ENCODE data around the gene DNAJC7.

DNAJC7 gene

GRCh38 chr17:41975099-41976083 is 41.8 kb downstream of the DNAJC7 start:
- no peak for DNase-seq (ENCODE audit: low spot score)

DNA sequence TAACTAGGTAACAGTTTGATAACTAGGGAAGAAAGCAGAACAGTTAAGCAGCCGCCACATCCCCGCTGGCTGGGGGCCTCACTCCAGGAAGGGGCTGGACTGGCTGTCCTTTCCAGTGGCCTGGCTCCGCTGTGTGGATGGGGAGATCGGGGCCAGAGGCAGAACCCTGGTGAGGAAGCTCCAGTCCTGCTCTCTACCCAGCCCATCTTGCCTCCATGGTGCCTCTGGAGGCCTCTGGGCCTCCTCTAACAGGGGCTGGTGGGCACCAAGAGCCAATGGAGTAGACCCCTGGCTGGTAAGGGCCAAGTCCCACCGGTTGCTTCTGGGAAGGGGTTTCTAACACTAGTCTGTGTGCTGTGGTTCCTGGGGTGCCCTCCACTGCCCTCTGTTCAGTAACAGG is 42.6 kb downstream of the DNAJC7 start:
- no peak for DNase-seq (ENCODE audit: low spot score)

- no peak for DNase-seq (ENCODE audit: low spot score)
These were observed 43.2 kb downstream of the DNAJC7 start for GRCh38 chr17:41974031-41974430.

DNA sequence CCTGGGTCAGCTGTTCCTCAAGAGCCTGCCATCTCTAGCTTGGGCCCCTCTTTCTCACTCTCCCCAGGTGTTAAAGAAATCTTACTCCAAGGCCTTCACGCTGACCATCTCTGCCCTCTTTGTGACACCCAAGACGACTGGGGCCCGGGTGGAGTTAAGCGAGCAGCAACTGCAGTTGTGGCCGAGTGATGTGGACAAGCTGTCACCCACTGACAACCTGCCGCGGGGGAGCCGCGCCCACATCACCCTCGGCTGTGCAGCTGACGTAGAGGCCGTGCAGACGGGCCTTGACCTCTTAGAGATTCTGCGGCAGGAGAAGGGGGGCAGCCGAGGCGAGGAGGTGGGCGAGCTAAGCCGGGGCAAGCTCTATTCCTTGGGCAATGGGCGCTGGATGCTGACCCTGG is 43.8 kb downstream of the DNAJC7 start:
- DNase-seq (ENCODE audit: low spot score): no peak

- no peak for DNase-seq (ENCODE audit: low spot score)
These were observed 44.5 kb downstream of the DNAJC7 start for GRCh38 chr17:41972571-41973407.

GRCh38 chr17:41971721-41972523 is 45.3 kb downstream of the DNAJC7 start:
- DNase-seq (ENCODE audit: low spot score): no peak

GRCh38 chr17:41970901-41971331 is 46.3 kb downstream of the DNAJC7 start:
- no peak for DNase-seq (ENCODE audit: low spot score)

DNA sequence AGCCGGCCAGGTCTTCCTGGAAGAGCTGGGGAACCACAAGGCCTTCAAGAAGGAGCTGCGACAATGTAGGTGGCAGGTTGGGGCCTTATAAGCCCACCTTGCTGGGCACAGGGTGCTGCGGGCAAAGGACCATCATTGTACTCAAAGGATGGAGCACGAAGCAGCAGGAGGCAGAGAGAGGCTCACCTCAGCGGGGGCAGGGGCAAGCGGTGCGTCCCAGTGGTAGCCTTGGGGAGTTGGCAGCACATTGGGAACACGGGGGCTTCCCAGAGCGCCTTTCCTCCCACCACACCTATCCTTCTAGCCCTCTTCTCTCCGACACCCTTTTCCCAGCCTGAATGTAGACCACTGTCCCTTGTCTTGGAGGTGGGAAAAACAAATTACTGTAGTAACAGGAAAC is 48.6 kb downstream of the DNAJC7 start:
- no peak for DNase-seq (ENCODE audit: low spot score)

GRCh38 chr17:41967921-41968578 is 49.2 kb downstream of the DNAJC7 start:
- DNase-seq (ENCODE audit: low spot score): no peak

DNA sequence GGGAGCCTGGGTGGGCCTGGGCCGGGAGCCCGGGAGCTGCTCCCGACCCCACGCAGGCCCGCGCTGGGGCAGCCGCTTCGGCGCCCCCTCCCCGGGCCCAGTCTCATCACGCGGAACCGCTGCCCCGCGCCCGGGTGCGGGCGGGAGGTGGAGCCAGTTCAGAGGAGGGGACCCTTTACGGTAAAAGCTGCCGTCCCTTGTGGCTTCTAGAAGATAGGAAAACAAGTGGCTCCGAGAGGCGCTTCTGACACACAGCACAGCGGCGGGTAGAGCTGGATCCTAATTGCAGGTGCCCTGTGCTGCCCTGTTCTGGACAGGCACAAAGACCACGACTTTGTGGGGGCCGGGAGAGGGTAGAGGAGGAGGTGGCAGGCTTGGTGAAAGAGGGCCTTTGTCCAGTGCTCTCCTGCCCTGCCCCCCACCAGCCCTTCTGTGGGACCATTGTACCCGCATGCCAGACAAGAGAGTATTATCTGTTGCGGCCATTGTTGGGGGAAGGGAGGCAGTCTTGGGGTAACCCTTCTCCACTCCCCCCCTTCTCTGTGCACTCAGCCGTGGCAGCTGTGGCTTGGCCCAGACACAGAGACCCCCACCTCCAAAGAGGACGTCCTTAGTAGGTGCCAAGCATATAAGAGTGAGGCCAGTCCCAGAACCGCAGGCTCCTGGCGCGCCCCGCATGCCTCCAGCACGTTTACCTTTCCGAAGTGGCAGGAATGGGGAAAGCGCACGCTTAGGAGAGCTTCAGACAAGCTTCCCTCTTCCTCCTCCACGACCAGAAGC is 49.9 kb downstream of the DNAJC7 start:
- DNase-seq (ENCODE audit: low spot score): no peak

GRCh38 chr17:41966463-41967140 is 50.6 kb downstream of the DNAJC7 start, which contains the start of gene CNP:
Gene CNP, plus strand, starts transcription at chr17:41966795. Its CDS starts 90 bp downstream, at chr17:41966885.
- peak; percentile 92 for DNase-seq (ENCODE audit: low spot score)

DNA sequence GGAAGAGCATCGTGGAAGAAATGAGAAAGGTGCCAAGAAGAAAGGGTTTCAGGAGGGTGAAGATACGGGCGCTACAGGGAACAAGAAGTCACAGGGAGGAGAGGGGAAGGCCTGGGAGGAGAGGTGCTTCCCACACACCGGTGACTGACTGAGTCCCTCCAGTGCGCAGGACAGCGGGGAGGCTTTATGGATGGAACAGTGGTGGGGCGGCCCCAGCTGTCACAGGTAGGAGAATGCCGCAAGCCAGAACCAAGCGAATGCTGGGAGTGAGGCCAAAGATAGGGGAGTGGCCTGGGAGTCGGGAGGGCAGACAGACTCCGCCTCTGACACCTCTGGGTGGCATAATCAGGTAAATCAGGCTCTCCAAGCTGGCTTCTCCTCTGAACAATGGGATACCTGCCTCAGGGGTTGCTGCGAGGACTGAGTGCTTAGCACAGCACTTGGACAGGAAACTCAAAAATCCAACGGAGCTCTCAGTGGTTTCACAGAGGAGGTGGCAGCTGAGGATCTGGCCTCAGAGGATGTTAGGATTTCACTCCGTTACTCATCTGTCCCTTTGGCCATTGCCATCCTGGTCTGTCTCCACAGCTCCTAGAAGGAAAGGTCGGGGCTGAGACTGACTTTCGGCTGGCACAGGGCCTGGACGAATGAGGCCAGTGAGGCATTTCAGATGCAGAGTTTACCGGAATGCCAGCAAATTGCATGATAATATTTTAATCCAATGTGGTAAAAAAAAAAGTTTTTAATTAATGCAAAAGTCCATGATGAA is 51.4 kb downstream of the DNAJC7 start:
- DNase-seq (ENCODE audit: low spot score): peak; percentile 89

DNA sequence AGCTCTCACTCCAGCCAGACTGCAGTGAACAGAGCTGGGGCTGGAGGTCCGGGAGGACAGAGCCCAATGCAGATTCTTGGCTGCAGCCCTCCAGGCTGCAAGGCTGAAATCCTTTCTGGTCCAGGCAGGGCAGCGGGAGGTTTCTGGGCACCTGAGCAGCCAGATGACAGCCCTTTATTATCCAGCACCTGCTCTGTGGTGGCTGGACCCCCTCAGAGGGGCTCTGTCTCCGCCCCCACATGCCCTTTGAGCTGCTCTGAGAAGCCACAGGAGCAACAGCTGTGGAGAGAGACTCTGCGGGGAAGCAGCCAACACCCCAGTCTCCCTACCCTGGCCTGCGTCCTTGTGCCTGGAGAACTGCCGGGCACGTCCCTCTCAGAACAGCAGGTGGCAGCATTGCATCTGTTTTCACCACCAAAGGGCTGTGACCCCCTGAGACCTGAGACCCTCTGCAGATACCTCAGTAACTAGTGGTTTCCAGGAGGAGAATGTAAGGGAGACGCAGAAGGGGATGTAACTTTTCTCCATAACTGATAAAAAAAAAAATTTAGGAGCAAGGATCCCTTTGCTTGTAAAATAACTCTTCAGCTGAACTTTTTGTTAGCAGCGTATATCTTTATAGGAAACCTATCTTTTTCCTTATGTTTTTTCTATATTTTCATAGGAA is 54.3 kb downstream of the DNAJC7 start:
- DNase-seq (ENCODE audit: low spot score): peak; percentile 86

- no peak for DNase-seq (ENCODE audit: low spot score)
These were observed 55.1 kb downstream of the DNAJC7 start for GRCh38 chr17:41962111-41962510.

DNA sequence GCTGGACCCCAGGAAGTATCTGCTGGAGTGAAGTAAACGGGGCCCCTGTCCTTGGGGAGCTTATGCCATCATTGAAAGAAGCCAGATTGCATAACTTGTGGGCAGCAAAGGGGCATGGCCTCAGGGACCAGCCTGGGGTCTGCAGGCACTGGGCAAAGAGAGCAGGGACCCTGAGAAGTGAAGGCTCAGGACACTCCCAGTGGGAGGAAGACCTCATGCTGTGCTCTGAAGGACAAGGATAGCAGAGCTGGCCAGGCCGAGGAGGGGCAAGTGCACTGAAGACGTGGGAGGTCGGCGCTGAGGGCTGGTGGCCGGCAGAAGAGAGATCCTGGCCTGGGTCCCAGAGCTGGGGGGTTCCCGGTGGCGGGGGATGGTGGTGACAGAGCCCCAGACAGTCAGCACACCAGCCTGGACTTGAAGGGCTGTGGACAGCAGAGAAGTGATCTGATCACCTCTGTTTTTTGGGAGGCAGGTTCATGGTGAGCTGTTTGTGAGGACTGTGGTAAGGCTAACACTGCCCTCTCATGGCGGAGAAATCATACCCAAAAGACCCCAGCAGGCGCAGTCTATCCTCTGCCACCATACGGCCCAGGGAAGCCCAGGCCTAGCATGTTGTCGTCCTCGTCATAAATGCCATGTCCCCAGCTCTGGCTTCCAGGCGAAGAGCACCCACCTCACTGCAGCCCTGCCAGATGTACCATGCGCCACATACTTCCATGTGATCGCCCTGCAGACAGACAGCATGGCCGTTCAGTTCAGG is 57.7 kb downstream of the DNAJC7 start:
- DNase-seq (ENCODE audit: low spot score): peak; percentile 74

GRCh38 chr17:41959030-41959335 is 58.3 kb downstream of the DNAJC7 start:
- no peak for DNase-seq (ENCODE audit: low spot score)

- DNase-seq (ENCODE audit: low spot score): no peak
These were observed 59.3 kb downstream of the DNAJC7 start for GRCh38 chr17:41957869-41958439.

Data from HuH-7 (cell line).